Activated CD4-positive, CD25-positive, alpha-beta regulatory T cell treated with anti-CD3 and anti-CD28 coated beads, Interleukin-2, amount 50 U/mL, for 72 hours (primary cell): ENCODE data around the gene C1QL4.
A peak's percentile ranks its signal among the peaks of the same experiment; 100 is the strongest.
"Not testable (repeated sequence)": the region's sequence is repeated elsewhere in the genome, so short reads cannot be mapped to it uniquely, and the experiment has no call there.

ENCODE experiments used
- DNase-seq: peaks from one replicate; pipeline ENCODE4 v3.0.0; 2021

Gene C1QL4

DNA sequence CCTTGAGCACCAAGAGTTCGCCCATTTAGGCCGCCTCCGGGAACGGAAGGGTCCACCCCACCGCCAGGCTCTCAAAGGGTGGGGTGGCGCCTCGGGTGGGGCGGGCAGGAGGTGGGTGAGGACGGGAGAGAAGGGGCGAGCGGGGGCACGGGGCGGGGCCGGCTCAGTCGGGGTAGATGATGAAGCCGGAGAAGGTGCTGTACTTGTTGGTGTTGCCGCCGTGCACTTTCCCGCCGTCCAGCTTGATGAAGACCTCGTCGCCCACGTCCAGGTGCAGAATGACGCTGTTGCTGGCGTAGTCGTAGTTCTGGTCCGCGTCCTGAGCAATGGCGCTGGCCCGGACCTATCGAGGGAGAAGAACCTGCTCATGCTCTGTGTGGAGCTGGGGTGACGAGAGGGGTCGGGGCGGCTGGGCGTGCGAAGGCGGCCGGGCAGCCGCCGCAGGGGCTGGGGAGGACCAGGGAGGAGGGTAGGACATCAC is 4.1 kb downstream of the C1QL4 start:
- DNase-seq: no peak

DNA sequence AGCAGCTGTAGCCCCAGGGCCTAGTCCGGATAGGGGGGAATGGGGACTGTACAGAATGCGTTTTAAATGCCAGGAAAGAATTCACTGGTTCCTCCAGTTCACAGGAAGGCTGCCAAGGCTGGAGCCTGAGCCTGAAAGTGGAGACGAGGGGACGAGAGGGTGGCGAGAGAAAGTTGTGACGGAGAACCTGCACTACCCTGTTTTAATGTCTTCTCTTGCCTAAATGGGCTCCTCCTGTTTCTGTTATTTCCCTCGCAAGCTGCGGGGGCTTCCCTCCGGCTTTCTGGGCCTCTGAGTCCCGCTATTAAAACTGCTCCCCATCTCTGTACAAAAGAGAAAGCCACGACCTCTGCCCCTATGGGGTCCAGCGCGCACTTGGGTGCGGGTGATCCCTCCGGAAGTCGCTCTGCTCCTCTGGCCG is 4.5 kb downstream of the C1QL4 start:
- no peak for DNase-seq

DNA sequence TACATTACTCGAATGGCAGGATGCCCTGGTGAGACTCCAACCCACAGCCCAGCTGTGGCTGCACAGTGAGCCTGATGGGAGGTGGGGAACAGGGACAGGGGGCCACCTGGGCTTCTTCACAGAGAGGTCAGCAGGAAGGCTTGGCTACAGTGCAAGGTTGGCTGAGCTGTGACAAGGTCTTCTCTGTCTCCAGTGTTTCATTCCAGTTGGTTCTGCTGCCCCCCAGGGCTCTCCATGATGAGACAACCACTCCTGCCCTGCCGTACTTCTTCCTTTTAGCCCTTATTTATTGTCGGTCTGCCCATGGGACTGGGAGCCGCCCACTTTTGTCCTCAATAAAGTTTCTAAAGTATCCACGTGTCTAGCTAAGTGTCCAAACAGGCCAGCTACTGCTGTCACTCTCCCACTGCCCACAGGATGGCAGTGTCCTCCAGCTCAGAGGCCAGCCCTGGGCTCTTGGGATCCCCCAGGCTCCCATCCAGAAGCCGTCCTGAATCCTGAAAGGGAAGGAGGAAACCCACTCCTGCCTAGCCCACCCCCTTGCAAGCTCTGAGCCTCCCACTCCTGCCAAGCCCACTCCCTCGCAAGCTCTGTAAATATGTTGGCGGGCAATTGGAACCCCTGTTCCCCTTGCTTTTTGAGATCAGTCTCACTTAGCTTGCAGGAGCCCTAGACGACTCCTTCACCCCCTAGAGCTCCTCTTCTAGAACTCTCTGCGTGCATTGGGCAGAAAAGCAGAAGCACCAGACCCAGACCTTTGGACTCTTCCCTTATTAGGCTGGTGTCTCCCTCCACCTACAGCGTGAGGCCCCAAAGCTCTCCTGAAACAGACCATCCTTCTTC is 5.4 kb downstream of the C1QL4 start:
- DNase-seq: no peak

DNA sequence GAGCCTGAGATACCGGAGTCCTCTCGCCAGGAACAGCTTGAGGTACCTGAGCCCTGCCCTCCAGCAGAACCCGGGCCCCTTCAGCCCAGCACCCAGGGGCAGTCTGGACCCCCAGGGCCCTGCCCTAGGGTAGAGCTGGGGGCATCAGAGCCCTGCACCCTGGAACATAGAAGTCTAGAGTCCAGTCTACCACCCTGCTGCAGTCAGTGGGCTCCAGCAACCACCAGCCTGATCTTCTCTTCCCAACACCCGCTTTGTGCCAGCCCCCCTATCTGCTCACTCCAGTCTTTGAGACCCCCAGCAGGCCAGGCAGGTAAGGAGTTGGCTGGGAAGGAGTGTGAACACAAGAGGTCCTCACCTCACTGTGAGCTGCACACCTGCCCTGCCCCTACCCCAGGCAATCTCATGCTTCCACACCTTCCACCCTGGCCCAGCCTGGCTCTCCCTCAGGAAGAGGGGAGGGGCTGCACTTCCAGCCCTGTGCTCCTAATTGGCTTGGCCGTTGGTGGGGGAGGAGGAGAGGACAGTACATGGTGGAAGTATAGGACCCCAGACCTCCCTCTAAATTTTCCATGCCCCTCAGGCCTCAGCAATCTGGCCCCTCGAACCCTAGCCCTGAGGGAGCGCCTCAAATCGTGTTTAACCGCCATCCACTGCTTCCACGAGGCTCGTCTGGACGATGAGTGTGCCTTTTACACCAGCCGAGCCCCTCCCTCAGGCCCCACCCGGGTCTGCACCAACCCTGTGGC is 6.2 kb downstream of the C1QL4 start:
- DNase-seq: no peak

DNA sequence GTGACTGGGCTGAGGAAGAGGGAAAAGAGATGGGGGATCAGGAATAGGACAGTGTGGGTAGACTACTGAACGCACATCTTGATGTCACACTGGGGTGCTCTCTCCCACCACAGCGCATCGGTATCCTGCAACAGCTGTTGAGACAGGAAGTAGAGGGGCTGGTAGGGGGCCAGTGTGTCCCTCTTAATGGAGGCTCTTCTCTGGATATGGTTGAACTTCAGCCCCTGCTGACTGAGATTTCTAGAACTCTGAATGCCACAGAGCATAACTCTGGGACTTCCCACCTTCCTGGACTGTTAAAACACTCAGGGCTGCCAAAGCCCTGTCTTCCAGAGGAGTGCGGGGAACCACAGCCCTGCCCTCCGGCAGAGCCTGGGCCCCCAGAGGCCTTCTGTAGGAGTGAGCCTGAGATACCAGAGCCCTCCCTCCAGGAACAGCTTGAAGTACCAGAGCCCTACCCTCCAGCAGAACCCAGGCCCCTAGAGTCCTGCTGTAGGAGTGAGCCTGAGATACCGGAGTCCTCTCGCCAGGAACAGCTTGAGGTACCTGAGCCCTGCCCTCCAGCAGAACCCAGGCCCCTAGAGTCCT is 6.9 kb downstream of the C1QL4 start:
- DNase-seq: no peak

DNA sequence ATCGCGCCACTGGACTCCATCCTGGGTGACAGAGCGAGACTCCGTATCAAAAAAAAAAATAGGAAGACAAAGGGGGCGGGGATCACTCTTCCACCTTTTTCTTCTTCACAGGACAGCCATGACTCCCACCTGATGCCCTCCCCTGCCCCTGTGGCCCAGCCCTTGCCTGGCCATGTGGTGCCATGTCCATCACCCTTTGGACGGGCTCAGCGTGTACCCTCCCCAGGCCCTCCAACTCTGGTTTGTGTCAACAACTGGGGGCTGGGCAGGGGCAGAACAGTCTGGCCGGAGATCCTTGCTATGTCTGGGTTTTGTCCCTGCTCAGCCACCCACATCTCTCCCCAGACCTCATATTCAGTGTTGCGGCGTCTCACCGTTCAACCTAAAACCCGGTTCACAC is 8.2 kb downstream of the C1QL4 start:
- DNase-seq: no peak

DNA sequence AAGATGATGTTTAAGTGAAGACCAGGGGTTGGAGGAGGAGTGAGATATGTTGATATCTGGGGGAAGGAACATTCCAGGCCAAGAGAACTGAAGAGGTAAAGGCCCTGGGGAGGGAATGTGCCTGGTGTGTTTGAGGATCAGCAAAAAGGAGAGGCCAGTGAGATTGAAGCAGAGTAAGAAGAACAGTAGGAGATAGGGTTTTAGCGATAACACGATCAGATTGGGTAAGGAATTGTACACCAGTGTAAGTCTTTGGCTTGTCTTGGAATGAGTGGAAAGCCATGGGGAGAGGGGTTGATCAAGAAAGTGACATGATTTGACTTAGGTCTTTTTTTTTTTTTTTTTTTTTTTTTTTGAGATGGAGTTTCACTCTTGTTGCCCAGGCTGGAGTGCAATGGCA is 9.1 kb downstream of the C1QL4 start:
- no peak for DNase-seq

DNA sequence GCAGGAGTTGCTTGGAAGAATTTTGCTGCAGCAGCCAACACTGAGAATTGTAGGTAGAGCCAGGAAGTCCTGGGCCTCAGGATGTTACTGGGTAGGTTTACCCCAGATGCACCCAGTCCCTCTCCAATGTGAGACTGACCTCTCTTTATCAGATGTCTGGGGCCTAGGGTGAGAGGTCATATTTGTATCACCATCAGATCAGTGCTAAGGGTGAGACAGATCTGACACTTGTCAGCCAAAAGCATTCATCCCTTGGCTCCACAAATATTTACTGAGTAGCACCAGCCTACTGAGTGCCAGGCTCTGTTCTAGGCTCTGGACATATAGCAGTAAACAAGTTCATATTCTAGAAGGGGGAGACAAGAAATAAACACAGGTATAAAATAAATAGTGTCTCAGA is 9.6 kb downstream of the C1QL4 start:
- no peak for DNase-seq

DNA sequence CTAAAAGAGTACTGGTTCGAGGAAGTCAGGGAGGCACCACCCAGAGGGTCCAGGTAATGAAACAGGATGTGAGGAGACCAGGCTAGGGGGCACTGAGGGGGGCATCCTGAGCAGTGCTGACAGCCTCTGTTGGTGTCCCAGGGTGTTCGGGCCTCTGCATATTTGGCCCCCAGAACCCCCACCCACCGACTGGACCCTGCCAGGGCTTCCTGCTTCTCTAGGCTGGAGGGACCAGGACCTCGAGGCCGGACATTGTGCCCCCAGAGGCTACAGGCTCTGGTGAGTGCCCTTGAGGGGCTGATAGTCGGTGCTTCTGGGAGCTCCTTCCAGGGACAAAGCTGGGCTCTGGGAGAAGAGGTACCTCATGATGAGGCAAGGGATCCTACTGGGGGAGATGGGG is 11.4 kb downstream of the C1QL4 start:
- DNase-seq: no peak

DNA sequence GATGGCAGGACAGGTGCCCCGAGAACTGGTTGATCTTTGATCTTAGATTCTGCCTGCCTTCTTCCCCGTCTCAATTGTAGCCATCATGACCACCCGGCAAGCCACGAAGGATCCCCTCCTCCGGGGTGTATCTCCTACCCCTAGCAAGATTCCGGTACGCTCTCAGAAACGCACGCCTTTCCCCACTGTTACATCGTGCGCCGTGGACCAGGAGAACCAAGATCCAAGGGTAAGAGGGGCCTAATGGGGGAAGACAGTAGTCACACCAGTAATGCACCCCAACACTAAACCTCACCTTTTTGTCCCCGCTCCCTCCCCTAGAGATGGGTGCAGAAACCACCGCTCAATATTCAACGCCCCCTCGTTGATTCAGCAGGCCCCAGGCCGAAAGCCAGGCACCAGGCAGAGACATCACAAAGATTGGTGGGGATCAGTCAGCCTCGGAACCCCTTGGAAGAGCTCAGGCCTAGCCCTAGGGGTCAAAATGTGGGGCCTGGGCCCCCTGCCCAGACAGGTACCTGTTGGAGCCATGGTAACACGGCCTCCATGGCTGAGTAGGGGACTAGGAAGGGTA is 13.4 kb downstream of the C1QL4 start:
- DNase-seq: no peak

DNA sequence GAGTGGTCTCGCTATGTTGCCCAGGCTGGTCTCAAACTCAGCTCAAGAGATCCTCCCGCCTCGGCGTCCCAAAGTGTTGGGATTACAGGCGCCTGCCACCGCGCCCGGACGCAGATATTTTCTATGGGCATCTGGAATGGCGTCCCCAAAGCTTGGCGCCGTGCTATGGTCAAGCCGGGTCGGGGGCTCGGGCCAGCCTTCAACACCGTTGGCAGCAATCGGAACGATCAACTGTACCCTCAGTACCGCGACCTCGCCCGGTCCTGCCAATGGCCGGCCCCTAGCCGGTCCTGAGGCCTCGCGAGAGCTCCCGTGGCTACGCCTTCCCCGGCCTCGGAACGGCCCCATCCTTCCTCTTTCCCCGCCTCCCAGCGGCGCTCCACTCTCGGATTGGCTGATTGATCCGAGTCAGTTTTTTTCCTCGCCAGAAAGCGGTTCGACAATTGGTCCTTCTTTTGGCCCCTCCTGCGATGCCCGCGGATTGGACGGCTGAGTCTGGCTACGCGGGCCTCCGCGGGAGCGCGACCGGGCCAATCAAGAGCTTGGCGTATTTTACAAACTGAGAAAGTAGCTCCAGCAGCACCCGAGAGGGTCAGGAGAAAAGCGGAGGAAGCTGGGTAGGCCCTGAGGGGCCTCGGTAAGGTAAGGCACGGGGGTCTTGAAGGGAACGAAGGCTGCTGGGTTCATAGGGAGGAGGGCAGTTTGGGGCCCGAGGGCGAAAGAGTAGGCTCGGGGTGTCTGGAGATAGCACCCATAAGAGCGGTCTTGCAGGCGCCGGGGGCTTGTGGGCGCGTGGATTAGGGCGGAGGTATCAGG is 14.1 kb downstream of the C1QL4 start, which contains the start of gene TROAP:
Gene TROAP (plus strand): TSS at position 548 of the 816 bp plus-strand sequence. CDS start 354 bp downstream, outside the sequence.
- peak; percentile 95 for DNase-seq

DNA sequence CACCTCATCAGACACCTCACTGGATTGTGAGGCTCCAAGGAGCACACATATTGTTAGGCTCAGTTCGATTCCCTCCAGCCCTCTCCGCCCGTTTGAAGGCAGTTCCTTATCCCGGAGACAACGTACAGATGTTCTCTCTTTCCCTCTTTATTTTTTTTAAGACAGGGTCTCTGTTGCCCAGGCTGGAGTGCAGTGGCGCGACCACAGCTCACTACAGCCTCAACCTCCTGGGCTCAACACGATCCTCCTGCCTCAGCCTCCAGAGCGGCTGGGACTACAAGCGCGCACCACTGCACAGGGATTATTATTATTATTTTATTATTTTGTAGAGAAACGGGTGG is 14.7 kb downstream of the C1QL4 start:
- DNase-seq: no peak

DNA sequence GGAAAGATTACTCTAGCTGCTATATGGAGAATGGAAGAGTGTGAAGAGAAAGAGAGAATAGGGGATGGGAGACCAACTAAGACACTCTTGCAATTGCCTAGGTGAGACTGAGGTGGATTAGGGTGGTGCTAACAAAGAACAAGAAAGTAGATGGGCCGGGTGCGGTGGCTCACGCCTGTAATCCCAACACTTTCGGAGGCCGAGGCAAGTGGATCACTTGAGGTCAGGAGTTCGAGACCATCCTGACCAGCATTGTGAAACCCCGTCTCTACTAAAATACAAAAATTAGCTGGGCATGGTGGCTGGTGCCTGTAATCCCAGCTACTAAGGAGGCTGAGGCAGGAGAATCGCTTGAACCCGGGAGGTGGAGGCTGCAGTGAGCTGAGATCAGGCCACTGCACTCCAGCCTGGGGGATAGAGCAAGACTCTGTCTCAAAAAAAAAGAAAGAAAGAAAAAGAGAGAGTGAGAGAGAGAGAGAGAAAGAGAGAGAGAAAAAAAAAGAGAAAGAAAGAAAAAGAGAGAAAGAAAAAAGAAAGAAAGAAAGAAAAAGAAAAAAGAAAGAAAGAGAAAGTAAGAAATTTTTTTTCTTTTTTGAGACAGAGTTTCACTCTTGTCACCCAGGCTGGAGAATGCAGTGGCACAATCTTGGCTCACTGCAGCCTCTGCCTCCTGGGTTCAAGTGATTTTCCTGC is 16.4 kb downstream of the C1QL4 start:
- not testable (repeated sequence) for DNase-seq

DNA sequence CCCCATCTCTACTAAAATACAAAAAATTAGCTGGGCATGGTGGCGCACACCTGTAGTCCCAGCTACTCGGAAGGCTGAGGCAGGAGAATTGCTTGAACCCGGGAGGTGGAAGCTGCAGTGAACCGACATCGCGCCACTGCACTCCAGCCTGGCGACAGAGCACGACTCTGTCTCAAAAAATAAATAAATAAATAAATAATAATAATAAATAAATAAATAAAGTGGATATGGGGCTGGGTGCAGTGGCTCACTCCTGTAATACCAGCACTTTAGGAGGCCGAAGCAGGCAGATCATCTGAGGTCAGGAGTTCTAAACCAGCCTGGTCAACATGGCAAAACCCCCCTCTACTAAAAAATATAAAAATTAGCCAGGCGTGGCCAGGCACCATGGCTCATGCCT is 19.9 kb downstream of the C1QL4 start:
- not testable (repeated sequence) for DNase-seq

DNA sequence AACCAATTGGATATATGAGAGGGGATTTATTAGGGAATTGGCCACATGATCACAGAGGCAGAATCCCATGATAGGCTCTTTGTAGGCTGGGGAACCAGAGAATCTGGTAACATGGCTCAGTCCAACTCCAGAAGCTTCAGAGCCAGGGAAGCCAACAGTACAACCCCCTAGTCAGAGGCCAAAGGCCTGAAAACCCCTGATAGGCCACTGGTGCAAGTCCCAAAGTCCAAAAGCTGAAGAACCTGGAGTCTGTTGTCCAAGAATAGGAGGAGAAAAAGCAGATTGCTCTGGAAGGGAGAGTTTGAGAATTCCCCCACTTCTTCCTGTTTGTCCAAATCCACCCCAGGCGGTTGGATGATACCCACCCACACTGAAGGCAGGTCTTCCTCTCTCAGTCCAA is 22.2 kb downstream of the C1QL4 start:
- DNase-seq: no peak

DNA sequence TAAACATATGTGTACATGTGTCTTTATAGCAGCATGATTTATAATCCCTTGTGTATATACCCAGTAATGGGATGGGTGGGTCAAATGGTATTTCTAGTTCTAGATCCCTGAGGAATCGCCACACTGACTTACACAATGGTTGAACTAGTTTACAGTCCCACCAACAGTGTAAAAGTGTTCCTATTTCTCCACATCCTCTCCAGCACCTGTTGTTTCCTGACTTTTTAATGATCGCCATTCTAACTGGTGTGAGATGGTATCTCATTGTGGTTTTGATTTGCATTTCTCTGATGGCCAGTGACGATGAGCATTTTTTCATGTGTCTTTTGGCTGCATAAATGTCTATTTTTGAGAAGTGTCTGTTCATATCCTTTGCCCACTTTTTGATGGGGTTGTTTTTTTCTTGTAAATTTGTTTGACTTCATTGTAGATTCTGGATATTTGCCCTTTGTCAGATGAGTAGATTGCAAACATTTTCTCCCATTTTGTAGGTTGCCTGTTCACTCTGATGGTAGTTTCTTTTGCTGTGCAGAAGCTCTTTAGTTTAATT is 26.5 kb downstream of the C1QL4 start:
- not testable (repeated sequence) for DNase-seq

DNA sequence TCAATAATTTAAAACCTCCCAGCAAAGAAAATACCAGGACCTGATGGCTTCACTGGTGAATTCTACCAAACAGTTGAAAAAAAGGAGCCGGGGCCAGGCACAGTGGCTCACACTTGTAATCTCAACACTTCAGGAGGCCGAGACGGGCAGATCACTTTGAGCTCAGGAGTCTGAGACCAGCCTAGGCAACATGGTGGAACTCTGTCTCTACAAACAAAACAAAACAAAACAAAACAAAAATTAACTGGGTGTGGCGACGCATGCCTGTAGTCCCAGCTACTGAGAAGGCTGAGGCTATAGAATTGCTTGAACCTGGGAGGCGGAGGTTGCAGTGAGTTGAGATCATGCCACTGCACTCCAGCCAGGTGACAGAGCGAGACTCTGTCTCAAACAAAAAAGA is 27.6 kb downstream of the C1QL4 start:
- no peak for DNase-seq

DNA sequence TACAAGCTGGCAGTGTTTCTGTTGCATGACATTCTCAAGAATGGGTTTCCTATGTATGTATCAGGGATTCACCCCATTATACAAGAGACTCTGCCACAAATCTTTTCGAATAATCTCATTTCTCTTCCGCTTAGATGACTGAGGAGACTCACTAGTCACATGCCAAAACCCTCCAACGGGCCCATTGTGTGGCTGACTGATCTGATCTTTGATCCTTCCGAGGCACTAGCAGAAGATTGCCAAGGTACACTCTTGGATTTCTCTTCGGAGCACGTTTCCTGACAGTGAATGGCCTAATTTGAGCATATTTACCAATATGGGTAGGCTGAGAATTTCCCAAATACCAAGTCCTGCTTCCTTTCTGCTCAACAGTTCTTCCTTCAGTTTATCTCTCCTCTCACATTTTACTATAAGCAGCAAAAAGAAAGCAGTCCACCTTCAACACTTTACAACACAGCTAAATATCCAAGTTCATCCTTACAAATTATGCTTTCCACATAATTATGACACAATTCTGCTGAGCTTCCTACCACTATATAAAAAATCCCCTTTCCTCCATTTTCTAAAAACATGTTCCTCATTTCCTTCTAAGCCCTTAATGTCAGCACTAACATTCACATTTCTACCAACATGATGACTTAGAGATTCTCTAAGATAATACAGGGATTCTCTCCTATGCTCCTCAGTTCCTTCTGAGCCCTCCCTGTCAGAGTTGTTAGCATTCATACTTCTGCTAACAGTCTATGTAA is 31.1 kb downstream of the C1QL4 start:
- DNase-seq: no peak

DNA sequence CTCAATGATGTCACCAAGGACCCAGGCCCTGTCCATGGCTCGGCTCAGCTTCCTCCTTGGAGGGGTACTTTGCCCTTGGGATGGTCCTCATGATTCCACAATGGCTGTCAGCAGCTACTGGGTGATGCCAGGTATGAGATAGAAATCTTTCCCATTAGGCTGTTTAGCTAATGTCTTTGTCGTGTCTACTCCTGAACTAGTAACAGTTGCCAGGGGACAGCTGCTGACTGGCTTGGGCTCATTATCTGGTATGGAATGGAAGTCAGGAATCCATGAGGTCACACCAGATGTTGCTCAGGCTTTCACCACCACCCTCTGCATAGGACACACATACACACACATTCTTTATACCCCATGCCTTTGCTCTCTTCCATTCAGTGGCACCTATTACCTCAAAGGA is 32.8 kb downstream of the C1QL4 start:
- DNase-seq: no peak

DNA sequence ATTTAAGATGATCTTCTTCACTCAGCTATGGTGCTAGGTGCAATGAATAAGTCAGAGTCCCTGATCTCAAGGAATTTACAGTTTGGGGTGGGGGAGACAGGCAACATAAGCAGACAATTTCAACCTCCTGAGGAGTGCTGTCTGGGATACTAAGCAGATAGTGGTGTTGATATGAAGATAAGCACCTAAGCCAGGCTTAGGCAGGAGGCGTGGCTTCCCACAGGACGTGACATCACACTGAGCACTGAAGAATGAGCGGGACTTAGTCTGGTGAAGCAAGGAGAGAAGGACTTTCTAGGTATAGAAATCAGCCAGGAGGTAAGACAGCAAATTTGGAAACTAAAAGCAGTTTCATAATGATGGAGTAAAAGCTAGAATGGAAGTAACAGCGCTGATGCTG is 35.2 kb downstream of the C1QL4 start:
- DNase-seq: no peak

DNA sequence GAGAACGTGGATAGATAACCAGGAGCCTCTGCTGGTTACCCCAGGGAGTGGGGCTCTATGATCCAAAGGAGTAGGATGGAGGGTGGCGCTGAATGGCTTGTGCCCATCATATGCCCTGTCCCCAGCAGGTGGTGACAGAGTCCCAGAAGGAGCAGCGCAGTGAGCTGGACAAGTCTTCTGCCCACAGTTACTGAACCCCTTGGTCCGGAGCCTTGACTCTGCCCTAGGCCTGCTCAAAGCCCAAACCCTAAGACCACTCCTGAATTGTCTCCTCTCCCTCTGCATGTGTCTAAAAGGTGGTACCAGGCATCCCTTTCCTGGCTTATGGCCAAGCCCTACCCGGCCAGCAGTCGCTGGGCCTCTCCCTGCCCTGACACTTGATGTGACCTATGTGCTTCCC is 38.8 kb downstream of the C1QL4 start:
- no peak for DNase-seq
